ENCODE measurements around the gene AGAP9.
"Not testable (repeated sequence)": the region's sequence is repeated elsewhere in the genome, so short reads cannot be mapped to it uniquely, and the experiment has no call there.

AGAP9 gene
- total RNA-seq: 5.2 to 9.3 (median 6.6) reads per million in 4 donors

- not testable (repeated sequence) for DNase-seq
Observed at GRCh38 chr10:47523475-47523874, at the start of gene AGAP9. Gene AGAP9, minus strand, starts transcription at chr10:47523638. Its CDS starts 112 bp downstream, at chr10:47523526.

GRCh38 chr10:47571138-47571912, 47.9 kb upstream of the AGAP9 start:
- DNase-seq: not testable (repeated sequence)

- DNase-seq: not testable (repeated sequence)
Observed at GRCh38 chr10:47566757-47567156, 43.3 kb upstream of the AGAP9 start.

GRCh38 chr10:47566108-47566699, 42.8 kb upstream of the AGAP9 start:
- not testable (repeated sequence) for DNase-seq

- DNase-seq: not testable (repeated sequence)
Observed at GRCh38 chr10:47565517-47565920, 42.1 kb upstream of the AGAP9 start.

- not testable (repeated sequence) for DNase-seq
Observed at GRCh38 chr10:47564953-47565352, 41.5 kb upstream of the AGAP9 start.

GRCh38 chr10:47564318-47564717, 40.9 kb upstream of the AGAP9 start:
- DNase-seq: not testable (repeated sequence)

- not testable (repeated sequence) for DNase-seq
Observed at GRCh38 chr10:47560452-47560851, 37.0 kb upstream of the AGAP9 start.

GRCh38 chr10:47559718-47560308, 36.4 kb upstream of the AGAP9 start:
- DNase-seq: not testable (repeated sequence)

GRCh38 chr10:47558109-47558508, 34.7 kb upstream of the AGAP9 start:
- not testable (repeated sequence) for DNase-seq

GRCh38 chr10:47557616-47558015, 34.2 kb upstream of the AGAP9 start:
- not testable (repeated sequence) for DNase-seq

- DNase-seq: not testable (repeated sequence)
Observed at GRCh38 chr10:47555334-47555733, 31.9 kb upstream of the AGAP9 start.

- not testable (repeated sequence) for DNase-seq
Observed at GRCh38 chr10:47554552-47554951, 31.1 kb upstream of the AGAP9 start.

- not testable (repeated sequence) for DNase-seq
Observed at GRCh38 chr10:47553860-47554247, 30.4 kb upstream of the AGAP9 start.

- DNase-seq: peak; percentile 30 to 76 (median 52)
Observed at GRCh38 chr10:47553214-47553859, 29.9 kb upstream of the AGAP9 start.

GRCh38 chr10:47552719-47553118, 29.3 kb upstream of the AGAP9 start:
- DNase-seq: peak in 1 of 5 donors; percentile 66

GRCh38 chr10:47547286-47547685, 23.8 kb upstream of the AGAP9 start:
- not testable (repeated sequence) for DNase-seq

- not testable (repeated sequence) for DNase-seq
Observed at GRCh38 chr10:47536430-47536829, 13.0 kb upstream of the AGAP9 start.

- DNase-seq: not testable (repeated sequence)
Observed at GRCh38 chr10:47502313-47502712, 21.1 kb downstream of the AGAP9 start.

GRCh38 chr10:47494226-47494625, 29.2 kb downstream of the AGAP9 start:
- DNase-seq: not testable (repeated sequence)

GRCh38 chr10:47491600-47491999, 31.8 kb downstream of the AGAP9 start, which contains the start of gene FAM25G:
Gene FAM25G, minus strand, starts transcription at chr10:47491700. Its CDS starts 26 bp downstream, at chr10:47491674.
- DNase-seq: not testable (repeated sequence)

GRCh38 chr10:47489630-47490029, 33.8 kb downstream of the AGAP9 start:
- not testable (repeated sequence) for DNase-seq

- DNase-seq: not testable (repeated sequence)
Observed at GRCh38 chr10:47485943-47486342, 37.5 kb downstream of the AGAP9 start.
